ENCODE data around the gene ZNF91. TPM values are rescaled to one million over a fixed set of nuclear protein-coding genes. Genes with fewer than 3 reads are reported as not detected.
"Not testable (repeated sequence)": the region's sequence is repeated elsewhere in the genome, so short reads cannot be mapped to it uniquely, and the experiment has no call there.

ZNF91 gene
- total RNA-seq, 2 donors from 2014 or later = 55.5 to 63.0 TPM

DNA sequence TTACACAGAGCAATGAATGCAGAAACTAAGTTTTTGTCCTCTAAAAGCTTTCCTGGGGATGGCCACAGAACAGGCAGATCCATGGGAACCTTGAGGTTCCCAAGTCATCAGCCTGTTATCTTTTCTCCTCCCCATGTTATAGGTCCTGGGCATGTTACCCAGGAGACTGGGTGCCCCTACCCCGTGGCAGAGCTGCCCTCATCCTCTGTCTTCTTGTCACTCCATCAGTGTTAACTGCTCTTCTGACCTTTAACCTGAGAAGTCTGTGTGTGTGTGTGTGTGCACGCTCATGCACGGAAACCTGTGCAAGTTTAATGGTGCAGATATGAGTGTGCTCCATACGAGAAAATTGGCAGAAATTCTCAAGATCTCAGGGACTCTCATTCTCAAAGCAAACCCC lies 101.1 kb downstream of the ZNF91 start:
- Histone ChIP-seq H3K27ac (no peak overlapping the region), H3K27me3 (replicated peaks; ENCODE audit: insufficient read depth) (no peaks in the 10 kb centered on the region), H3K36me3 (no peaks in the 10 kb centered on the region), H3K4me1 (ENCODE audit: control insufficient read depth in 1 of 2, low read depth in 2 of 2) (no peaks in the 10 kb centered on the region), H3K9me3 (no peaks in the 10 kb centered on the region), H3K4me3 (no peak overlapping the region)
- DNase-seq (ENCODE audit: low spot score) (no peak), ATAC-seq (ENCODE audit: insufficient number of reproducible peaks, low FRiP score, low read depth) (no peak)
- no peak for TF ChIP-seq CTCF (IDR thresholded peaks at IDR 0.05)

DNA sequence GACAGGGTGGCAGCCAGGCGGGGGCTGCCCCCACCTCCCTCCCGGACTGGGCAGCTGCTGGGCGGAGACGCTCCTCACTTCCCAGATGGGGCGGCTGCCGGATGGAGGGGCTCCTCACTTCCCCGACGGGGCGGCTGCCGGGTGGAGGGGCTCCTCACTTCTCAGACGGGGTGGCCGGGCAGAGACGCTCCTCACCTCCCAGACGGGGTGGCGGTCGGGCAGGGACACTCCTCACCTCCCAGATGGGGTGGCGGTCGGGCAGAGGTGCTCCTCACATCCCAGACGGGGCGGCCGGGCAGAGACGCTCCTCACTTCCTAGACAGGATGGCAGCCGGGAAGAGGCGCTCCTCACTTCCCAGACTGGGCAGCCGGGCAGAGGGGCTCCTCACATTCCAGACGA lies 105.3 kb downstream of the ZNF91 start:
- not testable (repeated sequence) for H3K4me3 ChIP-seq; H3K4me1 ChIP-seq (ENCODE audit: control insufficient read depth in 1 of 2, low read depth in 2 of 2); DNase-seq (ENCODE audit: low spot score); ATAC-seq (ENCODE audit: insufficient number of reproducible peaks, low FRiP score, low read depth); H3K27ac ChIP-seq; H3K36me3 ChIP-seq; H3K9me3 ChIP-seq; H3K27me3 ChIP-seq (replicated peaks; ENCODE audit: insufficient read depth)

Other genes with a start within 250 kb of the ZNF91 start
- gene ZNF724, start 145.1 kb downstream of the ZNF91 start, total RNA-seq = under 1 TPM in 1 of 2 donors, not detected in 1; 0.27 TPM